IMR-90 (cell line): ENCODE results near the gene AHDC1. TPM values are rescaled to one million over a fixed set of nuclear protein-coding genes. Genes with fewer than 3 reads are reported as not detected.
A peak's percentile ranks its signal among the peaks of the same experiment; 100 is the strongest.

Experiments used
- ATAC-seq: fragments of 200-7000 bp; cut with Tn5 transposase; 2 replicates; pipeline ENCODE4 v1.9.1; 2020; ENCODE audit warnings: low read depth, mild to moderate bottlenecking, moderate library complexity
- BruUV-seq: library from RNA; stranded (reverse); fragments of 400-500 nt; replicated peaks from 2 replicates; lab custom pipeline; 2021; lab: Mats Ljungman, UMichigan
- CTCF ChIA-PET: fragments of 300-600 bp; formaldehyde crosslinking; extraction: SDS; loops from one replicate; lab custom pipeline; 2021; ENCODE audit warnings: antibody characterized with exemption; lab: Yijun Ruan, JAX
- POLR2A ChIA-PET: fragments of 300-600 bp; sonication (Branson Sonifier 250); formaldehyde crosslinking; loops from one replicate; lab custom pipeline; 2022; ENCODE audit warnings: antibody characterized with exemption; ENCODE audit not compliant: unreplicated experiment; lab: Charles Lee
- DNase-seq: peaks from one replicate; pipeline ENCODE4 v3.0.0; 2013
- H2AFZ ChIP-seq: replicated peaks from 2 replicates; pipeline ENCODE3; 2013; ENCODE audit warnings: low read length, mild to moderate bottlenecking; ENCODE audit not compliant: poor library complexity
- H2AK5ac ChIP-seq: 2 replicates; pipeline ENCODE4 v1.6.1; 2013; ENCODE audit warnings: low read depth, low read length, inconsistent platforms
- H2AK9ac ChIP-seq: replicated peaks from 2 replicates; pipeline ENCODE3; 2013; ENCODE audit warnings: mild to moderate bottlenecking, low read depth, low read length, moderate library complexity; ENCODE audit not compliant: poor library complexity
- H2BK120ac ChIP-seq: 2 replicates; pipeline ENCODE4 v1.6.1; 2013; ENCODE audit warnings: low read depth, low read length, inconsistent platforms
- H2BK15ac ChIP-seq: 3 replicates; pipeline ENCODE4 v1.6.1; 2013; ENCODE audit warnings: low read depth, low read length, inconsistent platforms
- H2BK20ac ChIP-seq: 2 replicates; pipeline ENCODE4 v1.6.1; 2013; ENCODE audit warnings: low read depth, mild to moderate bottlenecking, inconsistent platforms, low read length, moderate library complexity
- H2BK5ac ChIP-seq: 2 replicates; pipeline ENCODE4 v1.6.1; 2013; ENCODE audit warnings: mild to moderate bottlenecking, low read depth, low read length, inconsistent platforms; ENCODE audit not compliant: poor library complexity, severe bottlenecking
- H3K14ac ChIP-seq: replicated peaks from 2 replicates; pipeline ENCODE4 v1.6.1; 2013; ENCODE audit warnings: low read depth, low read length, inconsistent platforms
- H3K18ac ChIP-seq: 2 replicates; pipeline ENCODE4 v1.6.1; 2013; ENCODE audit warnings: low read depth, low read length, control low read depth
- H3K23ac ChIP-seq: 2 replicates; pipeline ENCODE4 v1.6.1; 2013; ENCODE audit warnings: low read depth, low read length, inconsistent platforms
- H3K27ac ChIP-seq: 2 replicates; pipeline ENCODE4 v1.5.1; 2013; ENCODE audit warnings: mild to moderate bottlenecking, control low read depth, low read length; ENCODE audit not compliant: insufficient read depth
- H3K27me3 ChIP-seq: 2 replicates; pipeline ENCODE4 v1.6.1; 2013; ENCODE audit warnings: low read length; ENCODE audit not compliant: control insufficient read depth, insufficient read depth
- H3K36me3 ChIP-seq: 2 replicates; pipeline ENCODE4 v1.6.1; 2013; ENCODE audit warnings: low read length, mixed read lengths; ENCODE audit not compliant: control insufficient read depth, insufficient read depth
- H3K4ac ChIP-seq: 2 replicates; pipeline ENCODE4 v1.6.1; 2013; ENCODE audit warnings: low read depth, low read length, inconsistent platforms
- H3K4me1 ChIP-seq: 2 replicates; pipeline ENCODE4 v1.6.1; 2013; ENCODE audit warnings: low read length, mixed read lengths; ENCODE audit not compliant: control insufficient read depth, insufficient read depth
- H3K4me2 ChIP-seq: 2 replicates; pipeline ENCODE4 v1.6.1; 2013; ENCODE audit warnings: low read depth, mild to moderate bottlenecking, control low read depth, low read length, moderate library complexity
- H3K4me3 ChIP-seq: 2 replicates; pipeline ENCODE4 v1.5.1; 2013; ENCODE audit warnings: low read depth, mild to moderate bottlenecking, control low read depth, low read length, moderate library complexity; ENCODE audit not compliant: insufficient read depth
- H3K56ac ChIP-seq: 2 replicates; pipeline ENCODE4 v1.6.1; 2013; ENCODE audit warnings: low read length, inconsistent platforms; ENCODE audit not compliant: insufficient read depth; ENCODE audit errors: extremely low read depth
- H3K79me1 ChIP-seq, 2 experiments: 2 replicates each; pipeline ENCODE4 v1.6.1; 2013; ENCODE audit warnings: low read length in 2 of 2, inconsistent platforms in 1 of 2, low read depth in 1 of 2
- H3K9ac ChIP-seq: 2 replicates; pipeline ENCODE4 v1.6.1; 2013; ENCODE audit warnings: low read depth, low read length, control low read depth
- H3K9me1 ChIP-seq: 2 replicates; pipeline ENCODE4 v1.6.1; 2013; ENCODE audit warnings: low read length, inconsistent platforms; ENCODE audit not compliant: insufficient read depth
- H3K9me3 ChIP-seq: 2 replicates; pipeline ENCODE4 v1.6.1; 2013; ENCODE audit warnings: low read length; ENCODE audit not compliant: control insufficient read depth, insufficient read depth
- H4K20me1 ChIP-seq: 2 replicates; pipeline ENCODE4 v1.6.1; 2013; ENCODE audit warnings: low read length, inconsistent platforms; ENCODE audit not compliant: insufficient read depth
- H4K5ac ChIP-seq: 2 replicates; pipeline ENCODE4 v1.6.1; 2013; ENCODE audit warnings: mild to moderate bottlenecking, low read depth, low read length, control low read depth
- H4K8ac ChIP-seq, 2 experiments: 2 replicates each; pipeline ENCODE4 v1.6.1; 2013; ENCODE audit warnings: low read depth in 2 of 2, low read length in 2 of 2, control low read depth in 1 of 2, inconsistent platforms in 1 of 2
- H4K91ac ChIP-seq: 2 replicates; pipeline ENCODE4 v1.6.1; 2013; ENCODE audit warnings: low read depth, low read length, inconsistent platforms; ENCODE audit not compliant: insufficient read depth
- BHLHE40 ChIP-seq: fragments of 150-350 bp; IDR thresholded peaks from 2 replicates; pipeline ENCODE4 v1.6.1; 2016; ENCODE audit warnings: mild to moderate bottlenecking, low read depth, low read length
- CEBPB ChIP-seq: IDR thresholded peaks from 2 replicates; pipeline ENCODE4 v1.6.1; 2012; ENCODE audit warnings: low read depth, low read length, improper control_type of control experiment
- CHD1 ChIP-seq: IDR thresholded peaks from 2 replicates; pipeline ENCODE4 v1.6.1; 2012; ENCODE audit warnings: low read depth, low read length, improper control_type of control experiment
- CTCF ChIP-seq: conservative IDR thresholded peaks from 2 replicates; pipeline ENCODE4 v1.5.1; 2012; ENCODE audit warnings: mild to moderate bottlenecking, low read depth, low read length, improper control_type of control experiment
- ELK1 ChIP-seq: fragments of 150-350 bp; IDR thresholded peaks from 2 replicates; pipeline ENCODE4 v1.6.1; 2016; ENCODE audit warnings: low read depth, mild to moderate bottlenecking, low read length, moderate library complexity, borderline replicate concordance
- FOS ChIP-seq: fragments of 150-350 bp; IDR thresholded peaks from 2 replicates; pipeline ENCODE4 v1.6.1; 2016; ENCODE audit warnings: low read depth, low read length
- MAFK ChIP-seq: IDR thresholded peaks from 2 replicates; pipeline ENCODE4 v1.6.1; 2012; ENCODE audit warnings: low read depth, low read length, improper control_type of control experiment
- MAZ ChIP-seq: IDR thresholded peaks from 2 replicates; pipeline ENCODE4 v1.6.1; 2012; ENCODE audit warnings: low read depth, mild to moderate bottlenecking, low read length, improper control_type of control experiment, moderate library complexity, borderline replicate concordance
- MXI1 ChIP-seq: IDR thresholded peaks from 2 replicates; pipeline ENCODE4 v1.6.1; 2012; ENCODE audit warnings: low read depth, mild to moderate bottlenecking, low read length, moderate library complexity, borderline replicate concordance
- NFE2L2 ChIP-seq: fragments of 150-350 bp; IDR thresholded peaks from 2 replicates; pipeline ENCODE4 v1.6.1; 2016; ENCODE audit warnings: low read depth, mild to moderate bottlenecking, low read length
- POLR2A ChIP-seq: IDR thresholded peaks from 2 replicates; pipeline ENCODE4 v1.6.1; 2012; ENCODE audit warnings: mild to moderate bottlenecking, low read depth, low read length
- RAD21 ChIP-seq: IDR thresholded peaks from 2 replicates; pipeline ENCODE4 v1.6.1; 2012; ENCODE audit warnings: low read length, improper control_type of control experiment
- RCOR1 ChIP-seq: IDR thresholded peaks from 2 replicates; pipeline ENCODE4 v1.6.1; 2012; ENCODE audit warnings: mild to moderate bottlenecking, low read length, improper control_type of control experiment; ENCODE audit not compliant: insufficient replicate concordance
- RFX5 ChIP-seq: IDR thresholded peaks from 2 replicates; pipeline ENCODE4 v1.8.0; 2012; ENCODE audit warnings: low read depth, mild to moderate bottlenecking, low read length, moderate library complexity
- SMC3 ChIP-seq: fragments of 150-350 bp; IDR thresholded peaks from 2 replicates; pipeline ENCODE4 v1.6.1; 2016; ENCODE audit warnings: low read depth, mild to moderate bottlenecking, antibody characterized with exemption, low read length, moderate library complexity
- USF2 ChIP-seq: fragments of 150-350 bp; IDR thresholded peaks from 2 replicates; pipeline ENCODE4 v1.6.1; 2017; ENCODE audit warnings: mild to moderate bottlenecking, antibody characterized with exemption, low read length, low read depth
- WGBS, 2 experiments: methylation state at CpG; one replicate each; pipeline versions ENCODE4 v1.1.5 to v1.1.7; 2013; ENCODE audit warnings: missing lambda C conversion rate in 2 of 2; ENCODE audit not compliant: insufficient read length in 1 of 2; ENCODE audit errors: extremely low coverage in 2 of 2; 5-methylcytosine and 5-hydroxymethylcytosine counted together
- dilution Hi-C: fragments of 300-500 bp; cut with HindIII; formaldehyde crosslinking; loops from one replicate; pipeline ENCODE4 v1.14.3; 2018; ENCODE audit warnings: low sequenced_read_pairs; ENCODE audit not compliant: unreplicated experiment
- in situ Hi-C: fragments of 300-500 bp; cut with MboI; formaldehyde crosslinking; loops from 3 replicates; pipeline ENCODE4 v1.14.3; 2019; ENCODE audit warnings: low sequenced_read_pairs, inconsistent platforms, mixed read lengths
- intact Hi-C: fragments of 100-400 bp; cut with micrococcal nuclease; formaldehyde crosslinking; loops from 2 replicates; pipeline ENCODE4 v1.10.0; 2022
- polyA plus RNA-seq, 3 experiments: library from polyadenylated mRNA; depleted of rRNA; stranded (reverse); fragments of >200 nt; gene quantifications; 2 replicates each; pipeline ENCODE4 v1.2.3, GENCODE V29; 2012; ENCODE audit warnings: low replicate concordance in 1 of 3
- total RNA-seq: library from RNA; depleted of rRNA; stranded (reverse); fragments of >200 nt; gene quantifications from 2 replicates; pipeline ENCODE4 v1.2.3, GENCODE V29; 2012

Gene AHDC1
- total and polyA plus RNA-seq, 2 of the 4 experiments (the other 2 are of a cell fraction) = 2.0 to 11.6 TPM

GRCh38 chr1:27567146-27567526 is 36.8 kb downstream of the AHDC1 start:
- TF ChIP-seq CEBPB = no peak
- TF ChIP-seq MXI1 = no peak
- no peak for TF ChIP-seq MAZ
- no peak for TF ChIP-seq NFE2L2
- no peak for TF ChIP-seq RCOR1
- no peak for TF ChIP-seq ELK1
- no peak for TF ChIP-seq POLR2A
- TF ChIP-seq BHLHE40 = no peak
- no peak for TF ChIP-seq CTCF
- no peak for TF ChIP-seq CHD1
- TF ChIP-seq FOS = no peak
- TF ChIP-seq RAD21 = no peak
- TF ChIP-seq USF2 = no peak
- TF ChIP-seq RFX5 = no peak
- TF ChIP-seq SMC3 = no peak
- no peak for TF ChIP-seq MAFK
- Histone ChIP-seq H2BK5ac (no peak overlapping the region), H2BK15ac (no peak overlapping the region), H3K56ac (no peak overlapping the region), H2AK9ac (peak overlapping the region; percentile 22), H2AK5ac (no peak overlapping the region), H3K9me3 (no peaks in the 10 kb centered on the region), H3K4me1 (peaks cover 59% of the 10 kb centered on the region), H2BK120ac (no peak overlapping the region), H2BK20ac (no peak overlapping the region), H3K4me3 (no peak overlapping the region), H3K9me1 (peaks cover 32% of the 10 kb centered on the region), H4K5ac (no peak overlapping the region), H3K27me3 (no peaks in the 10 kb centered on the region), H4K91ac (no peak overlapping the region), H4K8ac (no peak overlapping the region), H3K23ac (no peak overlapping the region; the same call in 1 of the 2 replicates), H3K18ac (no peak overlapping the region), H3K4ac (peak overlapping the region; percentile 74; the same call in 1 of the 2 replicates), H3K14ac (0 out of 2 replicates have a peak overlapping the region, but pooled peaks have one; percentile 19), H3K27ac (no peak overlapping the region), H3K79me1 (peaks cover 44 to 95% of the 10 kb centered on the region in 2 experiments; a peak in 3 of 4 replicates), H2AFZ (no peak overlapping the region), H3K4me2 (no peak overlapping the region), H4K20me1 (peaks cover 55% of the 10 kb centered on the region), H3K9ac (no peak overlapping the region), H3K36me3 (no peaks in the 10 kb centered on the region)
- in situ Hi-C loops = no loop called here
- DNase-seq = no peak
- WGBS, 2 experiments = 52% methylated on average over 6 of the region's 15 CpGs; no CpG with 5 or more reads in 1 of the 2 experiments
- ChIA-PET POLR2A (no interaction called here), CTCF (interaction anchor here (0.6 to 1.3 kb wide), 3 partner anchors 8 to 21 kb away, joined by 4 to 6 read pairs (median 4); no protein-coding TSS in a partner anchor)
- no peak for ATAC-seq
- dilution Hi-C loops = no loop called here
- no TSS peak for BruUV-seq
- intact Hi-C loops = no loop called here
